HEK293T (cell line): ENCODE data around the gene PAM.

Experiments used
- CTCF ChIA-PET: fragments of 350-600 bp; formaldehyde crosslinking; extraction: SDS; loops from one replicate; lab custom pipeline; 2021; ENCODE audit warnings: antibody characterized with exemption, inconsistent platforms; lab: Yijun Ruan, JAX
- POLR2A ChIA-PET: fragments of 350-600 bp; formaldehyde crosslinking; extraction: SDS; loops from one replicate; lab custom pipeline; 2020; ENCODE audit warnings: antibody characterized with exemption, inconsistent platforms; lab: Yijun Ruan, JAX
- DNase-seq: peaks from one replicate; pipeline ENCODE4 v3.0.0; 2012; ENCODE audit warnings: mixed read lengths; ENCODE audit errors: extremely low spot score
- ARNT ChIP-seq: fragments of 450-650 bp; IDR thresholded peaks from 2 replicates; pipeline ENCODE4 v1.6.1; 2017; ENCODE audit warnings: mild to moderate bottlenecking
- BHLHE40 ChIP-seq: fragments of 450-650 bp; IDR thresholded peaks from 2 replicates; pipeline ENCODE4 v1.6.1; 2016; ENCODE audit warnings: mild to moderate bottlenecking, moderate library complexity, borderline replicate concordance
- CTBP1 ChIP-seq: fragments of 450-650 bp; IDR thresholded peaks from 2 replicates; pipeline ENCODE4 v1.6.1; 2016; ENCODE audit warnings: borderline replicate concordance
- ELF4 ChIP-seq: fragments of 450-650 bp; IDR thresholded peaks from 2 replicates; pipeline ENCODE4 v1.6.1; 2017; ENCODE audit warnings: antibody characterized with exemption
- FOXA1 ChIP-seq: fragments of 450-650 bp; IDR thresholded peaks from 2 replicates; pipeline ENCODE4 v1.6.1; 2016; ENCODE audit warnings: mild to moderate bottlenecking
- FOXK2 ChIP-seq: fragments of 450-650 bp; IDR thresholded peaks from 2 replicates; pipeline ENCODE4 v1.6.1; 2016; ENCODE audit warnings: mild to moderate bottlenecking
- FOXM1 ChIP-seq: fragments of 450-650 bp; IDR thresholded peaks from 2 replicates; pipeline ENCODE4 v1.6.1; 2017; ENCODE audit warnings: mild to moderate bottlenecking, borderline replicate concordance
- HDGF ChIP-seq: fragments of 450-650 bp; IDR thresholded peaks from 2 replicates; pipeline ENCODE4 v1.6.1; 2017; ENCODE audit warnings: antibody characterized with exemption, borderline replicate concordance
- L3MBTL2 ChIP-seq: fragments of 450-650 bp; conservative IDR thresholded peaks from 2 replicates; pipeline ENCODE4 v1.6.1; 2016; ENCODE audit warnings: mild to moderate bottlenecking
- LEF1 ChIP-seq: fragments of 450-650 bp; IDR thresholded peaks from 2 replicates; pipeline ENCODE4 v1.6.1; 2017; ENCODE audit warnings: mild to moderate bottlenecking, borderline replicate concordance
- NFRKB ChIP-seq: fragments of 450-650 bp; IDR thresholded peaks from 2 replicates; pipeline ENCODE4 v1.6.1; 2016; ENCODE audit warnings: mild to moderate bottlenecking, moderate library complexity
- PKNOX1 ChIP-seq: fragments of 450-650 bp; IDR thresholded peaks from 2 replicates; pipeline ENCODE4 v1.6.1; 2016
- SP1 ChIP-seq: fragments of 450-650 bp; IDR thresholded peaks from 2 replicates; pipeline ENCODE4 v1.6.1; 2017
- SUZ12 ChIP-seq: fragments of 450-650 bp; IDR thresholded peaks from 2 replicates; pipeline ENCODE4 v1.6.1; 2016; ENCODE audit warnings: mild to moderate bottlenecking
- TARDBP ChIP-seq: fragments of 450-650 bp; IDR thresholded peaks from 2 replicates; pipeline ENCODE4 v1.6.1; 2016
- ZNF384 ChIP-seq: fragments of 450-650 bp; IDR thresholded peaks from 2 replicates; pipeline ENCODE4 v1.6.1; 2016

PAM gene

GRCh38 chr5:102737161-102737560 lies 17.9 kb upstream of the PAM start:
- CTCF ChIA-PET = no interaction called here
- no peak for DNase-seq
- TF ChIP-seq L3MBTL2 (no peak), ELF4 (no peak), LEF1 (no peak), HDGF (no peak), SUZ12 (no peak), BHLHE40 (no peak), TARDBP (no peak), FOXK2 (no peak), SP1 (no peak), ZNF384 (no peak), FOXM1 (no peak), NFRKB (no peak), CTBP1 (no peak), FOXA1 (no peak), ARNT (no peak)
- POLR2A ChIA-PET = no interaction called here

GRCh38 chr5:102737805-102738469 lies 17.2 kb upstream of the PAM start:
- TF ChIP-seq FOXA1 (no peak), PKNOX1 (no peak), TARDBP (no peak), SP1 (no peak), NFRKB (no peak), CTBP1 (no peak), L3MBTL2 (no peak)
- DNase-seq = no peak
- POLR2A ChIA-PET = no interaction called here
- CTCF ChIA-PET = no interaction called here

- TF ChIP-seq FOXM1 (no peak), PKNOX1 (no peak), FOXA1 (no peak), ELF4 (no peak), SUZ12 (no peak), CTBP1 (no peak), HDGF (no peak), ZNF384 (no peak), BHLHE40 (no peak), FOXK2 (no peak), SP1 (no peak), L3MBTL2 (no peak)
- DNase-seq = no peak
- CTCF ChIA-PET = no interaction called here
- POLR2A ChIA-PET = interaction anchor here (1.2 kb wide), 1 partner anchor 15 kb away, joined by 6 read pairs; the partner anchor contains the start of gene PAM
Observed at GRCh38 chr5:102740515-102740914, 14.6 kb upstream of the PAM start.

GRCh38 chr5:102742215-102742614 lies 12.9 kb upstream of the PAM start:
- ChIA-PET POLR2A (no interaction called here), CTCF (interaction anchor here (0.8 kb wide), 1 partner anchor 61 kb away, joined by 3 read pairs; no protein-coding TSS in a partner anchor)
- no peak for DNase-seq
- no peak for TF ChIP-seq ELF4
- no peak for TF ChIP-seq PKNOX1
- no peak for TF ChIP-seq SUZ12
- no peak for TF ChIP-seq LEF1
- TF ChIP-seq ARNT = no peak
- TF ChIP-seq FOXK2 = no peak
- no peak for TF ChIP-seq BHLHE40
- no peak for TF ChIP-seq FOXA1
- no peak for TF ChIP-seq HDGF
- TF ChIP-seq NFRKB = no peak
- no peak for TF ChIP-seq ZNF384
- no peak for TF ChIP-seq SP1
- no peak for TF ChIP-seq TARDBP
- TF ChIP-seq L3MBTL2 = no peak
- no peak for TF ChIP-seq FOXM1
- no peak for TF ChIP-seq CTBP1

- ChIA-PET POLR2A (interaction anchor here (1.2 kb wide), 1 partner anchor 11 kb away, joined by 3 read pairs; the partner anchor contains the start of gene PAM), CTCF (interaction anchor here (0.9 kb wide), 1 partner anchor 17 kb away, joined by 3 read pairs; no protein-coding TSS in a partner anchor)
- TF ChIP-seq NFRKB (no peak), FOXA1 (no peak), SP1 (no peak), ARNT (no peak), L3MBTL2 (no peak), CTBP1 (no peak), SUZ12 (no peak)
- DNase-seq = no peak
Observed at GRCh38 chr5:102743900-102744299, 11.2 kb upstream of the PAM start.

GRCh38 chr5:102747386-102748166 lies 7.5 kb upstream of the PAM start:
- CTCF ChIA-PET = interaction anchor here (0.9 kb wide), 1 partner anchor 12 kb away, joined by 3 read pairs; no protein-coding TSS in a partner anchor
- TF ChIP-seq L3MBTL2 (no peak), CTBP1 (no peak), SP1 (no peak), PKNOX1 (no peak), FOXA1 (no peak), LEF1 (no peak)
- DNase-seq = no peak
- POLR2A ChIA-PET = interaction anchor here (1.0 to 3.0 kb wide), 2 partner anchors 8 to 12 kb away, joined by 3 to 12 read pairs; partner anchors contain the start of gene PAM
